ENCODE data around the gene NFASC.

Gene NFASC

GRCh38 chr1:205064741-205065316 lies 194.2 kb downstream of the NFASC start:
- Mint-ChIP-seq H3K9me3 (no peaks in the 10 kb centered on the region), H3K4me3 (no peak overlapping the region), H3K36me3 (ENCODE audit: low read depth) (no peaks in the 10 kb centered on the region), H3K27ac (no peak overlapping the region), H3K27me3 (no peaks in the 10 kb centered on the region), H3K4me1 (no peaks in the 10 kb centered on the region)
- no peak for DNase-seq
- no peak for ATAC-seq

DNA sequence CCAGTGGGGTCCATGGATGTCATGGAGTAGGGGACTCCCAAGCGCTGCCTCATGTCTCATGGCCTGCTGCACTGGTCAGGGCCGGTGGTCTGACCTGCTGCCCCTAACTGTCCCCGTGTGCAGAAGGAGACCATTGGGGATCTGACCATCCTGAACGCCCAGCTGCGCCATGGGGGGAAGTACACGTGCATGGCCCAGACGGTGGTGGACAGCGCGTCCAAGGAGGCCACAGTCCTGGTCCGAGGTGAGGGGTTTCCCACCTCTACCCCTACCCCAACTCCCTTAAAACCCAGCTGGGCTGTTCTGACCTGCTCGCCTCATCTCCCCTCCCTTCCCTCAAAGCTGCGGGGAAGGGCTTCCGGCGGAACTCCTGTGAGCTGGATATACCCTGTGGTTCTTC lies 195.0 kb downstream of the NFASC start:
- no peaks in the 10 kb centered on the region for H3K4me1 Mint-ChIP-seq

GRCh38 chr1:205066141-205066818 lies 195.6 kb downstream of the NFASC start:
- H3K27ac Mint-ChIP-seq: no peak overlapping the region
- DNase-seq (no peak), ATAC-seq (no peak)
- H3K27me3 Mint-ChIP-seq: no peaks in the 10 kb centered on the region
- H3K4me3 Mint-ChIP-seq: no peak overlapping the region
- H3K4me1 Mint-ChIP-seq: no peaks in the 10 kb centered on the region
- H3K36me3 Mint-ChIP-seq (ENCODE audit: low read depth): no peaks in the 10 kb centered on the region
- no peaks in the 10 kb centered on the region for H3K9me3 Mint-ChIP-seq

More for the DNA sequence above, 195.0 kb downstream of the NFASC start:
- Mint-ChIP-seq H3K36me3 (ENCODE audit: low read depth) (no peaks in the 10 kb centered on the region), H3K4me3 (no peak overlapping the region), H3K27ac (no peak overlapping the region), H3K27me3 (no peaks in the 10 kb centered on the region), H3K9me3 (no peaks in the 10 kb centered on the region)
- ATAC-seq: no peak
- DNase-seq: no peak

DNA sequence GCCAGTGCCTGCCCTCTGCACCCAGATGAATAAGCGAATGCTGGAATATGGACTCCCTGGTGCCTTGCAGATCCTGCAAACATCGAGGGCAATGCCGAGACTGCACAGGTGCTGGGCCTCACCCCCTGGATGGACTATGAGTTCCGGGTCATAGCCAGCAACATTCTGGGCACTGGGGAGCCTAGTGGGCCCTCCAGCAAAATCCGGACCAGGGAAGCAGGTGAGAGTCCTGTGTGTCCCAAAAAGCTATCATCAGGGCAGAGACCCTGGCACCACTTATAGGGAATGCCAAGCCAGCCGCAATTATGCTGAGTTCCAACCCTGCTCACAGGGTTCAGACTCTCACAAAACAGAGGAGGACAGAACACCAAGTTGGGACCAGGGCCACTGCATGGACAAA lies 196.4 kb downstream of the NFASC start:
- Mint-ChIP-seq H3K9me3 (no peaks in the 10 kb centered on the region), H3K4me3 (no peak overlapping the region), H3K4me1 (no peaks in the 10 kb centered on the region), H3K36me3 (ENCODE audit: low read depth) (no peaks in the 10 kb centered on the region), H3K27ac (no peak overlapping the region), H3K27me3 (no peaks in the 10 kb centered on the region)
- no peak for ATAC-seq
- no peak for DNase-seq

DNA sequence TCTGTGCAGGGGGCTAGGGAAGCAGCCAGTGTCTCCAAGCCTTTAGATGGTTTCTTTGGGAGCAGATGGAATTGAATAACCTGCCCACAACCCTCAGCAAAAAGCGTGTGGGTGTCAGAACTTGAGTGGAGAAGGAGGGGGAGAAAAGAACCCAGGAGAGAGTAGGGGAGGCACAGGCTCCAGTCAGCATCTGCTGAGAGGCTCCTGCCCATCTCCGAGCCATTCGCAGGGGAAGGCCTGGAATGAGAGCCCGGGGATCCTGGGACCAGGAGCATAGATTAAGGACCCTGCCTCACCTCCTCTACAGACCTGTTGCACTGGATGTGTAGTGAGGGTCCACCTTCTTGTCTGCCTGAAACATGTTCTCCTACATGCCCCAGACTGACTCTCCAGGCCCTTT lies 197.3 kb downstream of the NFASC start:
- ATAC-seq (no peak), DNase-seq (no peak)
- Mint-ChIP-seq H3K27me3 (no peaks in the 10 kb centered on the region), H3K36me3 (ENCODE audit: low read depth) (no peaks in the 10 kb centered on the region), H3K4me1 (no peaks in the 10 kb centered on the region), H3K9me3 (no peaks in the 10 kb centered on the region), H3K27ac (no peak overlapping the region), H3K4me3 (no peak overlapping the region)

DNA sequence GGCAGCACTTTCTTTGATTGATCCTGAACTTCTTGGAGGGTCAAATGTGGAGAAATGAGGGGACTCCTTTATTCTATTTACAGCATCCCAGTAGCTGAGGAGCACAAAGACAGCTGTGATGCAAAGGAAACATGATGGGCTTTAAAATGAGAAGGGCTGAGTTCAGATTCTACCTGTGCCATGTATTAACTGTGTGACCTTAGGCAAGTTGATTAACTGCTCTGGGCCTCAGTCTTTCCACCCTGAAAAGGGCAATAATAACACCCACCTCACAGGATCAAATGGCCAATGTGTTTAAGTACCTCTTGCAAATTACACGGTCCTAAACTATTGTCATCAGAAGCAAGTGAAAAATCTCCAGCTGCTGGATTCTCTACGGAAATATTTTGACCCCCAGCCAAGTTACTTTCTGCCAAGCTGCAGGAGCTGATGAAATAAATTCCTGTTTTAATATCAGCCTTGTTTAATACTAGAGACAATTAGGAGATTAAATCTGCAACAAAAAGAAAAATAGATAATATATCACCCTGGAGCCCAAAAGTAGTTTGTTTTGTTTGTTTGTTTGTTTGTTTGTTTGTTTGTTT lies 197.9 kb downstream of the NFASC start:
- ATAC-seq (no peak), DNase-seq (no peak)
- Mint-ChIP-seq H3K36me3 (ENCODE audit: low read depth) (no peaks in the 10 kb centered on the region), H3K9me3 (no peaks in the 10 kb centered on the region), H3K27ac (no peak overlapping the region), H3K27me3 (no peaks in the 10 kb centered on the region), H3K4me3 (no peak overlapping the region), H3K4me1 (no peaks in the 10 kb centered on the region)

DNA sequence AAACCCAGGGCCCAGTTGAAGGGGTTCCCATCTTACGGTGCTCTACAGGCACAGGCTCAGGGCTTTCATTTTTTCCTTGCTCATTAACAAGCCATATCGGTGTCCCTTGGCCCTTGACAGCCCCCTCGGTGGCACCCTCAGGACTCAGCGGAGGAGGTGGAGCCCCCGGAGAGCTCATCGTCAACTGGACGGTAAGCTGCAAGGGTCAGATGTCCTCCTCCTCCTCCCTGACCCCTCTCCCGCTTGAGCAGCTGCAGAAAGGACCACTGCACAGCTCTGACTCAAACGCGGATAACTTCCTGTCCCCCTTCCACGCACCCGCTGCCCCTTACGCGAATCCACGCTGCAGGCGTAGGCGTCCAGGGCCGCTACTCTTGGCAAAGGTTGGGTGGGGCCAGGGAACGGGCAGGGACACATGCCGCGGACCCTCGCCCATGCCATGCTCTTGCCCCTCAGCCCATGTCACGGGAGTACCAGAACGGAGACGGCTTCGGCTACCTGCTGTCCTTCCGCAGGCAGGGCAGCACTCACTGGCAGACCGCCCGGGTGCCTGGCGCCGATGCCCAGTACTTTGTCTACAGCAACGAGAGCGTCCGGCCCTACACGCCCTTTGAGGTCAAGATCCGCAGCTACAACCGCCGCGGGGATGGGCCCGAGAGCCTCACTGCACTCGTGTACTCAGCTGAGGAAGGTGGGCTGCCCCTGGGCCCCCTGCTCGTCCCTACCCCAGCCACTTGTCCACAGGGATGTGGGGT lies 198.9 kb downstream of the NFASC start:
- no peak overlapping the region for H3K4me3 Mint-ChIP-seq
- no peaks in the 10 kb centered on the region for H3K9me3 Mint-ChIP-seq
- DNase-seq (no peak), ATAC-seq (no peak)
- H3K27ac Mint-ChIP-seq: no peak overlapping the region
- no peaks in the 10 kb centered on the region for H3K4me1 Mint-ChIP-seq
- no peaks in the 10 kb centered on the region for H3K36me3 Mint-ChIP-seq (ENCODE audit: low read depth)
- H3K27me3 Mint-ChIP-seq: no peaks in the 10 kb centered on the region

GRCh38 chr1:205071028-205071409 lies 200.4 kb downstream of the NFASC start:
- Mint-ChIP-seq H3K27me3 (no peaks in the 10 kb centered on the region), H3K4me3 (no peak overlapping the region), H3K36me3 (ENCODE audit: low read depth) (no peaks in the 10 kb centered on the region), H3K4me1 (no peaks in the 10 kb centered on the region), H3K27ac (no peak overlapping the region), H3K9me3 (no peaks in the 10 kb centered on the region)
- no peak for DNase-seq
- no peak for ATAC-seq

- Mint-ChIP-seq H3K4me1 (no peaks in the 10 kb centered on the region), H3K27ac (no peak overlapping the region), H3K4me3 (no peak overlapping the region), H3K27me3 (no peaks in the 10 kb centered on the region), H3K9me3 (no peaks in the 10 kb centered on the region), H3K36me3 (ENCODE audit: low read depth) (no peaks in the 10 kb centered on the region)
- ATAC-seq (no peak), DNase-seq (no peak)
Observed at GRCh38 chr1:205071801-205072200, 201.1 kb downstream of the NFASC start.

DNA sequence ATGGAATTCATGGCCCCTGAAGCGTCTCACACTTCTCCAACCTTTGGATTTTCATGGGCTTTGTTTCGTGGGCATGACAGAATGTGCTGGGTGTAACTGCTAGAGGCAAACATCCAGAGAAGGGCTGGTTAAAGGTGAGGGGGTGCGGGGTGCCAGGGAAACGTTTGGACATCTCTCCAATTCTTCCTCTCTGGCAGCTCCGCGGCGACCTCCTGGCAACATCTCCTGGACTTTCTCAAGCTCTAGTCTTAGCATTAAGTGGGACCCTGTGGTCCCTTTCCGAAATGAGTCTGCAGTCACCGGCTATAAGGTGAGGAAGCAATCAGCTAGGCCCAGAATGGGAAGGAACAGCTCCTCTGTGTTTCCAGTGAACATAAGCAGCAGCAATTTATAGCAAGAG lies 201.6 kb downstream of the NFASC start:
- DNase-seq (no peak), ATAC-seq (no peak)
- Mint-ChIP-seq H3K9me3 (no peaks in the 10 kb centered on the region), H3K4me3 (no peak overlapping the region), H3K36me3 (ENCODE audit: low read depth) (no peaks in the 10 kb centered on the region), H3K27me3 (no peaks in the 10 kb centered on the region), H3K4me1 (no peaks in the 10 kb centered on the region), H3K27ac (no peak overlapping the region)
